Smooth muscle cell of the brain vasculature (primary cell): ENCODE measurements around the gene CRHBP.
"Not testable (repeated sequence)": the region's sequence is repeated elsewhere in the genome, so short reads cannot be mapped to it uniquely, and the experiment has no call there.

Experiments
- DNase-seq: peaks from one replicate; pipeline ENCODE4 v3.0.0-alpha.2; 2012; ENCODE audit warnings: low read depth, low spot score

Gene CRHBP

GRCh38 chr5:76952795-76953536 lies at the start of gene CRHBP:
Gene CRHBP, plus strand, starts transcription at chr5:76953045. Its CDS starts 90 bp downstream, at chr5:76953135.
- DNase-seq = no peak

GRCh38 chr5:76908166-76908565 lies 44.7 kb upstream of the CRHBP start:
- DNase-seq = no peak

- not testable (repeated sequence) for DNase-seq
Measured at GRCh38 chr5:76910344-76910933, 42.4 kb upstream of the CRHBP start.

GRCh38 chr5:76914671-76915070 lies 38.2 kb upstream of the CRHBP start:
- DNase-seq = not testable (repeated sequence)

- DNase-seq = no peak
Measured at GRCh38 chr5:76918539-76918938, 34.3 kb upstream of the CRHBP start.

- DNase-seq = no peak
Measured at GRCh38 chr5:76920491-76920890, 32.4 kb upstream of the CRHBP start.

GRCh38 chr5:76926329-76927105 lies 26.3 kb upstream of the CRHBP start:
- DNase-seq = no peak

- DNase-seq = no peak
Measured at GRCh38 chr5:76927961-76928360, 24.9 kb upstream of the CRHBP start.

- DNase-seq = no peak
Measured at GRCh38 chr5:76930083-76930482, 22.8 kb upstream of the CRHBP start.

- no peak for DNase-seq
Measured at GRCh38 chr5:76938177-76938576, 14.7 kb upstream of the CRHBP start.

GRCh38 chr5:76941000-76941399 lies 11.8 kb upstream of the CRHBP start:
- DNase-seq = no peak

GRCh38 chr5:76941442-76941841 lies 11.4 kb upstream of the CRHBP start:
- no peak for DNase-seq

- DNase-seq = no peak
Measured at GRCh38 chr5:76942581-76942980, 10.3 kb upstream of the CRHBP start.

- no peak for DNase-seq
Measured at GRCh38 chr5:76943006-76943405, 9.8 kb upstream of the CRHBP start.

GRCh38 chr5:76944638-76945037 lies 8.2 kb upstream of the CRHBP start:
- no peak for DNase-seq

GRCh38 chr5:76945238-76945637 lies 7.6 kb upstream of the CRHBP start:
- DNase-seq = not testable (repeated sequence)

GRCh38 chr5:76946090-76946489 lies 6.8 kb upstream of the CRHBP start:
- DNase-seq = no peak

- no peak for DNase-seq
Measured at GRCh38 chr5:76947082-76947503, 5.8 kb upstream of the CRHBP start.

GRCh38 chr5:76953551-76954382 lies 922 bp downstream of the CRHBP start:
- DNase-seq = no peak

GRCh38 chr5:76954383-76954763 lies 1.5 kb downstream of the CRHBP start:
- no peak for DNase-seq

- no peak for DNase-seq
Measured at GRCh38 chr5:76956033-76956432, 3.2 kb downstream of the CRHBP start.
